GM12873 (cell line): ENCODE results near the gene OPRD1.

Source experiments
- CTCF ChIP-seq: IDR thresholded peaks from 2 replicates; pipeline ENCODE4 v1.5.1; 2012; ENCODE audit warnings: low read depth, mild to moderate bottlenecking, moderate library complexity, low read length, control low read depth; ENCODE audit not compliant: insufficient read depth; ENCODE audit errors: missing control alignments

The OPRD1 gene

GRCh38 chr1:28886731-28887418 lies 74.9 kb downstream of the OPRD1 start:
- no peak for TF ChIP-seq CTCF

GRCh38 chr1:28887419-28887834 lies 75.5 kb downstream of the OPRD1 start:
- TF ChIP-seq CTCF: no peak

GRCh38 chr1:28887835-28888682 lies 76.1 kb downstream of the OPRD1 start:
- no peak for TF ChIP-seq CTCF

- no peak for TF ChIP-seq CTCF
Observed at GRCh38 chr1:28888915-28889314, 76.9 kb downstream of the OPRD1 start.

GRCh38 chr1:28889357-28889756 lies 77.4 kb downstream of the OPRD1 start:
- no peak for TF ChIP-seq CTCF

GRCh38 chr1:28890435-28890834 lies 78.5 kb downstream of the OPRD1 start:
- TF ChIP-seq CTCF: no peak

GRCh38 chr1:28890836-28891235 lies 78.9 kb downstream of the OPRD1 start:
- no peak for TF ChIP-seq CTCF
